ENCODE measurements around the gene CCDC85B. TPM values are rescaled to one million over a fixed set of nuclear protein-coding genes. Genes with fewer than 3 reads are reported as not detected.

Gene CCDC85B
- total and polyA plus RNA-seq, 2 of the 13 experiments (the other 11 are each of a cell fraction or from before 2014, with no cell fraction given) = 8.2 to 19.5 TPM

DNA sequence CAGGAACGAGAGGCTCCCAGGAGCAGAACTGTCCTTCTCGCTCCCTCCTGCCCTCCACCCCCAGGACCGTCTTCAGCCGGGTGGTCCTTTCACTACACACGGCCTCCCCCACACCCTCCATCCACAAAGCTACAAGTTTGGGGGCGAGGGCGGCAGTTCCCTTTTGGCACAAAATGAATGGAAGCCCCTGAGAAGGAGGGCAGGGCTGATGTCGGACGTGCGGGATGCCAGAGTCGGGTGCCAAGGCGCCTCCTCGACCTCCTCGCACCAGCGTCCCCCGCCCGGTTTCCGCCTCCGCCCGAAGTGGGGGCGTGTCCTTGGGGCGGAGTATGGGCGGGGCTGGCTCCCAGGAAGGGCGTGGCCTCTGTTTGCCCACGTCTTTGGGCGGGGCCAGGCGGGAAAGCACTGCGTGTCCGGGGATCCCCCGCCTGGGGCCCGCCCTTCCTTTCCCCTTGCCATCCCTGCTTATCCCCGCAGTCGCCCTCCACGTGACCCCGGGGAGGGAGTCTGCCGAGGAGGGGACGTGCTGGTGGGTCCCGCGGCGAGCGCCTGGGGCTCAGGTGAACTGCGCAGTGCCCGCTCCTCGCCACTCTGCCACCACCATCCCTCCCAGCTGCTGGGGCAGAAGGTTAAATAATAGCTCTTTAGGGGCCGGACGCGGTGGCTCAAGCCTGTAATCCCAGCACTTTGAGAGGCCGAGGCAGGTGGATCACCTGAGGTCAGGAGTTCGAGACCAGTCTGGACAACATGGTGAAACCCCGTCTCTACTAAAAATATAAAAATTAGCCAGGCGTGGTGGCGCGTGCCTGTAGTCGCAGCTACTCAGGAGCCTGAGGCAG is 16.9 kb upstream of the CCDC85B start (continued):
- TF ChIP-seq HES4 (CRISPR knock-in tag; IDR thresholded peaks at IDR 0.05; ENCODE audit: borderline replicate concordance) (no peak), ZNF260 (CRISPR knock-in tag; IDR thresholded peaks at IDR 0.05; ENCODE audit: borderline replicate concordance, low read depth) (no peak), KMT2A (CRISPR knock-in tag; IDR thresholded peaks at IDR 0.05) (no peak), ZNF761 (CRISPR knock-in tag; conservative IDR thresholded peaks at IDR 0.05) (no peak), POLR2AphosphoS5 (IDR thresholded peaks at IDR 0.05; ENCODE audit: low read depth, low read length) (peak; percentile 54; the same call in 1 of the 2 replicates), ZNF878 (CRISPR knock-in tag; IDR thresholded peaks at IDR 0.05) (no peak), NCOA5 (CRISPR knock-in tag; IDR thresholded peaks at IDR 0.05) (no peak)
- TF ChIP-seq, protein P1, sequence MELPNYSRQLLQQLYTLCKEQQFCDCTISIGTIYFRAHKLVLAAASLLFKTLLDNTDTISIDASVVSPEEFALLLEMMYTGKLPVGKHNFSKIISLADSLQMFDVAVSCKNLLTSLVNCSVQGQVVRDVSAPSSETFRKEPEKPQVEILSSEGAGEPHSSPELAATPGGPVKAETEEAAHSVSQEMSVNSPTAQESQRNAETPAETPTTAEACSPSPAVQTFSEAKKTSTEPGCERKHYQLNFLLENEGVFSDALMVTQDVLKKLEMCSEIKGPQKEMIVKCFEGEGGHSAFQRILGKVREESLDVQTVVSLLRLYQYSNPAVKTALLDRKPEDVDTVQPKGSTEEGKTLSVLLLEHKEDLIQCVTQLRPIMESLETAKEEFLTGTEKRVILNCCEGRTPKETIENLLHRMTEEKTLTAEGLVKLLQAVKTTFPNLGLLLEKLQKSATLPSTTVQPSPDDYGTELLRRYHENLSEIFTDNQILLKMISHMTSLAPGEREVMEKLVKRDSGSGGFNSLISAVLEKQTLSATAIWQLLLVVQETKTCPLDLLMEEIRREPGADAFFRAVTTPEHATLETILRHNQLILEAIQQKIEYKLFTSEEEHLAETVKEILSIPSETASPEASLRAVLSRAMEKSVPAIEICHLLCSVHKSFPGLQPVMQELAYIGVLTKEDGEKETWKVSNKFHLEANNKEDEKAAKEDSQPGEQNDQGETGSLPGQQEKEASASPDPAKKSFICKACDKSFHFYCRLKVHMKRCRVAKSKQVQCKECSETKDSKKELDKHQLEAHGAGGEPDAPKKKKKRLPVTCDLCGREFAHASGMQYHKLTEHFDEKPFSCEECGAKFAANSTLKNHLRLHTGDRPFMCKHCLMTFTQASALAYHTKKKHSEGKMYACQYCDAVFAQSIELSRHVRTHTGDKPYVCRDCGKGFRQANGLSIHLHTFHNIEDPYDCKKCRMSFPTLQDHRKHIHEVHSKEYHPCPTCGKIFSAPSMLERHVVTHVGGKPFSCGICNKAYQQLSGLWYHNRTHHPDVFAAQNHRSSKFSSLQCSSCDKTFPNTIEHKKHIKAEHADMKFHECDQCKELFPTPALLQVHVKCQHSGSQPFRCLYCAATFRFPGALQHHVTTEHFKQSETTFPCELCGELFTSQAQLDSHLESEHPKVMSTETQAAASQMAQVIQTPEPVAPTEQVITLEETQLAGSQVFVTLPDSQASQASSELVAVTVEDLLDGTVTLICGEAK (IDR thresholded peaks at IDR 0.05) = no peak
- TF ChIP-seq, protein P1 (CRISPR knock-in tag; IDR thresholded peaks at IDR 0.05) = peak; percentile 74; the same call in 1 of the 2 replicates
- TF ChIP-seq, protein P2, sequence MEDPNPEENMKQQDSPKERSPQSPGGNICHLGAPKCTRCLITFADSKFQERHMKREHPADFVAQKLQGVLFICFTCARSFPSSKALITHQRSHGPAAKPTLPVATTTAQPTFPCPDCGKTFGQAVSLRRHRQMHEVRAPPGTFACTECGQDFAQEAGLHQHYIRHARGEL (CRISPR knock-in tag; IDR thresholded peaks at IDR 0.05) = no peak
- TF ChIP-seq, protein P3, sequence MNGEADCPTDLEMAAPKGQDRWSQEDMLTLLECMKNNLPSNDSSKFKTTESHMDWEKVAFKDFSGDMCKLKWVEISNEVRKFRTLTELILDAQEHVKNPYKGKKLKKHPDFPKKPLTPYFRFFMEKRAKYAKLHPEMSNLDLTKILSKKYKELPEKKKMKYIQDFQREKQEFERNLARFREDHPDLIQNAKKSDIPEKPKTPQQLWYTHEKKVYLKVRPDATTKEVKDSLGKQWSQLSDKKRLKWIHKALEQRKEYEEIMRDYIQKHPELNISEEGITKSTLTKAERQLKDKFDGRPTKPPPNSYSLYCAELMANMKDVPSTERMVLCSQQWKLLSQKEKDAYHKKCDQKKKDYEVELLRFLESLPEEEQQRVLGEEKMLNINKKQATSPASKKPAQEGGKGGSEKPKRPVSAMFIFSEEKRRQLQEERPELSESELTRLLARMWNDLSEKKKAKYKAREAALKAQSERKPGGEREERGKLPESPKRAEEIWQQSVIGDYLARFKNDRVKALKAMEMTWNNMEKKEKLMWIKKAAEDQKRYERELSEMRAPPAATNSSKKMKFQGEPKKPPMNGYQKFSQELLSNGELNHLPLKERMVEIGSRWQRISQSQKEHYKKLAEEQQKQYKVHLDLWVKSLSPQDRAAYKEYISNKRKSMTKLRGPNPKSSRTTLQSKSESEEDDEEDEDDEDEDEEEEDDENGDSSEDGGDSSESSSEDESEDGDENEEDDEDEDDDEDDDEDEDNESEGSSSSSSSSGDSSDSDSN (CRISPR knock-in tag; IDR thresholded peaks at IDR 0.05) = 0 out of 2 replicates have a peak, but pooled peaks have one; percentile 11
- TF ChIP-seq, protein P4, sequence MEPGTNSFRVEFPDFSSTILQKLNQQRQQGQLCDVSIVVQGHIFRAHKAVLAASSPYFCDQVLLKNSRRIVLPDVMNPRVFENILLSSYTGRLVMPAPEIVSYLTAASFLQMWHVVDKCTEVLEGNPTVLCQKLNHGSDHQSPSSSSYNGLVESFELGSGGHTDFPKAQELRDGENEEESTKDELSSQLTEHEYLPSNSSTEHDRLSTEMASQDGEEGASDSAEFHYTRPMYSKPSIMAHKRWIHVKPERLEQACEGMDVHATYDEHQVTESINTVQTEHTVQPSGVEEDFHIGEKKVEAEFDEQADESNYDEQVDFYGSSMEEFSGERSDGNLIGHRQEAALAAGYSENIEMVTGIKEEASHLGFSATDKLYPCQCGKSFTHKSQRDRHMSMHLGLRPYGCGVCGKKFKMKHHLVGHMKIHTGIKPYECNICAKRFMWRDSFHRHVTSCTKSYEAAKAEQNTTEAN (CRISPR knock-in tag; conservative IDR thresholded peaks at IDR 0.05) = no peak
- TF ChIP-seq, protein P5, sequence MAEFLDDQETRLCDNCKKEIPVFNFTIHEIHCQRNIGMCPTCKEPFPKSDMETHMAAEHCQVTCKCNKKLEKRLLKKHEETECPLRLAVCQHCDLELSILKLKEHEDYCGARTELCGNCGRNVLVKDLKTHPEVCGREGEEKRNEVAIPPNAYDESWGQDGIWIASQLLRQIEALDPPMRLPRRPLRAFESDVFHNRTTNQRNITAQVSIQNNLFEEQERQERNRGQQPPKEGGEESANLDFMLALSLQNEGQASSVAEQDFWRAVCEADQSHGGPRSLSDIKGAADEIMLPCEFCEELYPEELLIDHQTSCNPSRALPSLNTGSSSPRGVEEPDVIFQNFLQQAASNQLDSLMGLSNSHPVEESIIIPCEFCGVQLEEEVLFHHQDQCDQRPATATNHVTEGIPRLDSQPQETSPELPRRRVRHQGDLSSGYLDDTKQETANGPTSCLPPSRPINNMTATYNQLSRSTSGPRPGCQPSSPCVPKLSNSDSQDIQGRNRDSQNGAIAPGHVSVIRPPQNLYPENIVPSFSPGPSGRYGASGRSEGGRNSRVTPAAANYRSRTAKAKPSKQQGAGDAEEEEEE (CRISPR knock-in tag; IDR thresholded peaks at IDR 0.05; ENCODE audit: borderline replicate concordance) = peak; percentile 79; the same call in 1 of the 2 replicates

All from HepG2 (cell line).